DLD1 (cell line): ENCODE data around the gene SNCB.

ENCODE experiments used
- in situ Hi-C: cut with HindIII; loops from 2 replicates; pipeline ENCODE4 v1.10.0; 2017; ENCODE audit warnings: low sequenced_read_pairs

Gene SNCB

GRCh38 chr5:176646049-176646706 lies 15.8 kb upstream of the SNCB start:
- in situ Hi-C loops = no loop called here

GRCh38 chr5:176644878-176645670 lies 14.7 kb upstream of the SNCB start:
- in situ Hi-C loops = no loop called here

GRCh38 chr5:176644294-176644693 lies 14.0 kb upstream of the SNCB start:
- in situ Hi-C loops = no loop called here

GRCh38 chr5:176643491-176644219 lies 13.3 kb upstream of the SNCB start:
- in situ Hi-C loops = no loop called here

- in situ Hi-C loops = no loop called here
Measured at GRCh38 chr5:176642675-176643490, 12.5 kb upstream of the SNCB start.

- in situ Hi-C loops = no loop called here
Measured at GRCh38 chr5:176640616-176641015, 10.3 kb upstream of the SNCB start.

- in situ Hi-C loops = no loop called here
Measured at GRCh38 chr5:176639981-176640380, 9.6 kb upstream of the SNCB start.

GRCh38 chr5:176639208-176639607 lies 8.9 kb upstream of the SNCB start:
- in situ Hi-C loops = no loop called here

- in situ Hi-C loops = no loop called here
Measured at GRCh38 chr5:176638437-176638836, 8.1 kb upstream of the SNCB start.

GRCh38 chr5:176637556-176637955 lies 7.2 kb upstream of the SNCB start:
- in situ Hi-C loops = no loop called here

- in situ Hi-C loops = no loop called here
Measured at GRCh38 chr5:176636426-176636825, 6.1 kb upstream of the SNCB start.

- in situ Hi-C loops = no loop called here
Measured at GRCh38 chr5:176633598-176633997, 3.3 kb upstream of the SNCB start.

- in situ Hi-C loops = no loop called here
Measured at GRCh38 chr5:176632745-176633144, 2.4 kb upstream of the SNCB start.

- in situ Hi-C loops = no loop called here
Measured at GRCh38 chr5:176631383-176632200, 1.3 kb upstream of the SNCB start.

- in situ Hi-C loops = no loop called here
Measured at GRCh38 chr5:176630681-176631222, 418 bp upstream of the SNCB start.

GRCh38 chr5:176629317-176629852 lies 949 bp downstream of the SNCB start:
- in situ Hi-C loops = no loop called here

- in situ Hi-C loops = no loop called here
Measured at GRCh38 chr5:176628406-176629228, 1.7 kb downstream of the SNCB start.

GRCh38 chr5:176627582-176627981 lies 2.8 kb downstream of the SNCB start:
- in situ Hi-C loops = no loop called here

GRCh38 chr5:176626876-176627236 lies 3.5 kb downstream of the SNCB start:
- in situ Hi-C loops = no loop called here
